Liver (tissue), 9 donors: ENCODE measurements around the gene SCEL. TPM values are rescaled to one million over a fixed set of nuclear protein-coding genes. Genes with fewer than 3 reads are reported as not detected.

ENCODE experiments used
- DNase-seq: peaks from one replicate; pipeline ENCODE4 v3.0.0-alpha.2; 2017; ENCODE audit warnings: low spot score
- H3K27ac ChIP-seq, 2 donors: one replicate each; pipeline ENCODE4 v1.7.0; 2013; ENCODE audit warnings: inconsistent platforms in 2 of 2, low read length in 2 of 2, control low read depth in 1 of 2, low read depth in 1 of 2, mild to moderate bottlenecking in 1 of 2
- H3K27me3 ChIP-seq, 4 donors: one replicate each; pipeline versions ENCODE4 v1.6.1 to v1.7.0; 2013; ENCODE audit warnings: low read length in 3 of 4, inconsistent platforms in 1 of 4, mild to moderate bottlenecking in 1 of 4, moderate library complexity in 1 of 4; ENCODE audit not compliant: control insufficient read depth in 4 of 4, insufficient read depth in 4 of 4
- H3K36me3 ChIP-seq, 4 donors: one replicate each; pipeline versions ENCODE4 v1.6.1 to v1.7.0; 2013; ENCODE audit warnings: low read length in 3 of 4, mild to moderate bottlenecking in 3 of 4, low read depth in 1 of 4, moderate library complexity in 1 of 4; ENCODE audit not compliant: control insufficient read depth in 4 of 4, insufficient read depth in 3 of 4
- H3K4me1 ChIP-seq, 4 donors: one replicate each; pipeline versions ENCODE4 v1.6.1 to v1.7.0; 2013; ENCODE audit warnings: low read length in 3 of 4, mild to moderate bottlenecking in 3 of 4, moderate library complexity in 1 of 4; ENCODE audit not compliant: control insufficient read depth in 4 of 4, insufficient read depth in 4 of 4
- H3K4me3 ChIP-seq, 3 donors: one replicate each; pipeline versions ENCODE4 v1.6.1 to v1.7.0; 2013; ENCODE audit warnings: low read length in 3 of 3, control low read depth in 1 of 3, low read depth in 1 of 3, mild to moderate bottlenecking in 1 of 3
- H3K9ac ChIP-seq, 2 donors: one replicate each; pipeline ENCODE4 v1.7.0; 2013; ENCODE audit warnings: low read length in 2 of 2, mild to moderate bottlenecking in 2 of 2, moderate library complexity in 2 of 2, control low read depth in 1 of 2, low read depth in 1 of 2
- H3K9me3 ChIP-seq, 4 donors: one replicate each; pipeline versions ENCODE4 v1.6.1 to v1.7.0; 2013; ENCODE audit warnings: low read length in 3 of 4; ENCODE audit not compliant: control insufficient read depth in 4 of 4
- EGR1 ChIP-seq, 2 donors: IDR thresholded peaks; 2 replicates each; pipeline ENCODE4 v1.6.1; 2016 to 2018; ENCODE audit warnings: antibody characterized with exemption in 2 of 2, low read depth in 2 of 2
- FOXA1 ChIP-seq: IDR thresholded peaks from 2 replicates; pipeline ENCODE4 v1.6.1; 2016; ENCODE audit warnings: antibody characterized with exemption
- FOXA2 ChIP-seq: IDR thresholded peaks from 2 replicates; pipeline ENCODE4 v1.6.1; 2016; ENCODE audit warnings: antibody characterized with exemption
- GABPA ChIP-seq, 2 donors: IDR thresholded peaks in 1 of 2; conservative IDR thresholded peaks in 1 of 2; 2 replicates each; pipeline ENCODE4 v1.6.1; 2016; ENCODE audit warnings: antibody characterized with exemption in 2 of 2, mild to moderate bottlenecking in 1 of 2, moderate library complexity in 1 of 2
- HNF4A ChIP-seq, 2 donors: conservative IDR thresholded peaks; 2 replicates each; pipeline ENCODE4 v1.6.1; 2016; ENCODE audit warnings: antibody characterized with exemption in 2 of 2, mild to moderate bottlenecking in 2 of 2
- HNF4G ChIP-seq: IDR thresholded peaks from 2 replicates; pipeline ENCODE4 v1.6.1; 2016; ENCODE audit warnings: antibody characterized with exemption
- JUND ChIP-seq, 2 donors: IDR thresholded peaks; 2 replicates each; pipeline ENCODE4 v1.6.1; 2016; ENCODE audit warnings: antibody characterized with exemption in 2 of 2
- RAD21 ChIP-seq, 2 donors: IDR thresholded peaks; 2 replicates each; pipeline ENCODE4 v1.6.1; 2016; ENCODE audit warnings: antibody characterized with exemption in 2 of 2, mild to moderate bottlenecking in 2 of 2
- RXRA ChIP-seq, 2 donors: IDR thresholded peaks; 2 replicates each; pipeline ENCODE4 v1.6.1; 2017 to 2018; ENCODE audit warnings: antibody characterized with exemption in 2 of 2, mild to moderate bottlenecking in 1 of 2
- TAF1 ChIP-seq: conservative IDR thresholded peaks from 2 replicates; pipeline ENCODE4 v1.6.1; 2016; ENCODE audit warnings: antibody characterized with exemption, mild to moderate bottlenecking
- YY1 ChIP-seq: IDR thresholded peaks from 2 replicates; pipeline ENCODE4 v1.6.1; 2016; ENCODE audit warnings: antibody characterized with exemption, mild to moderate bottlenecking
- WGBS: extraction: QIAGEN DNeasy Blood & Tissue Kit; methylation state at CpG from one replicate; pipeline ENCODE4 v1.1.7; 2013; 5-methylcytosine and 5-hydroxymethylcytosine counted together
- polyA plus RNA-seq, 2 donors: library from polyadenylated mRNA; stranded (reverse) in 1 of 2; unstranded in 1 of 2; fragments of 200-250 nt in 1 of 2; fragments of >200 nt in 1 of 2; fragmentation: Nextera tagmentation in 1 of 2; extraction: Ambion mirVana in 1 of 2; gene quantifications; one replicate each; pipeline versions ENCODE4 v1.2.1 to v1.2.3, GENCODE V29; 2013 to 2015
- total RNA-seq, 2 donors: library from RNA; depleted of rRNA; stranded (reverse); fragments of >200 nt; gene quantifications; one replicate each; pipeline ENCODE4 v1.2.3, GENCODE V29; 2014
- TF ChIP-seq, protein P1 (sequence below): IDR thresholded peaks from 2 replicates; pipeline ENCODE4 v1.6.1; 2016; ENCODE audit warnings: antibody characterized with exemption
- TF ChIP-seq, protein P2 (sequence below): IDR thresholded peaks from 2 replicates; pipeline ENCODE4 v1.6.1; 2016; ENCODE audit warnings: antibody characterized with exemption
- TF ChIP-seq, protein P3 (sequence below): fragments of 150-350 bp; IDR thresholded peaks from 2 replicates; pipeline ENCODE4 v1.5.1; 2017; ENCODE audit warnings: improper control_type of control experiment, low read depth, low read length; ENCODE audit not compliant: missing input control
- TF ChIP-seq, protein P4 (sequence below): IDR thresholded peaks from 2 replicates; pipeline ENCODE4 v1.6.1; 2016; ENCODE audit warnings: antibody characterized with exemption, mild to moderate bottlenecking
- donor health status: healthy.
- donor health status: healthy.
- donor health status: healthy.
- donor health status: healthy.
- donor health status: healthy.

Gene SCEL
- total and polyA plus RNA-seq, 4 donors, result 0.02 TPM; not detected in 3

DNA sequence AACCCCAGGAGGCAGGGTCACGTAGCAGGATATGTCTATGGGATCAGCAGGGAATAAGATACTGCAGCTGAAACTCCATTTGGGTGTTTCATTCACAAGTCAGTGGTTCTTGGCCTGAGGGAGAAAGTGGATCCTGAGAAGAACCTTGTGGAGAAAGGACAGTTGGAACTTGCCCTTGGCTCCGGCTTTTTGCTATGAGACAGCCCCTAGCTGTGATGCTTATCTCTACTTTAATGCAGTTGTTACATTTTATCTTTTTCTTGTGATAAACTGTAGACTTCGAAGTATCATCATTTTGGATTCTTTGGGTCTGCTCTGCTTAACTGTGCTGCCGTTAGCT, 6.0 kb upstream of the SCEL start:
- H3K4me1 ChIP-seq, result no peaks in the 10 kb centered on the region
- no peaks in the 10 kb centered on the region for H3K9me3 ChIP-seq
- H3K9ac ChIP-seq, result no peak overlapping the region
- H3K27me3 ChIP-seq, result peaks cover 0 to 4% (median 1%) of the 10 kb centered on the region in 4 donors
- WGBS, result 68% methylated on average over 4 of the region's 4 CpGs
- H3K27ac ChIP-seq, result no peak overlapping the region
- H3K36me3 ChIP-seq, result no peaks in the 10 kb centered on the region
- DNase-seq, result no peak
- no peak for TF ChIP-seq YY1
- no peak for TF ChIP-seq RAD21 (IDR thresholded peaks at IDR 0.05)
- TF ChIP-seq, protein P1, sequence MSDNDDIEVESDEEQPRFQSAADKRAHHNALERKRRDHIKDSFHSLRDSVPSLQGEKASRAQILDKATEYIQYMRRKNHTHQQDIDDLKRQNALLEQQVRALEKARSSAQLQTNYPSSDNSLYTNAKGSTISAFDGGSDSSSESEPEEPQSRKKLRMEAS, result no peak
- TF ChIP-seq, protein P2, sequence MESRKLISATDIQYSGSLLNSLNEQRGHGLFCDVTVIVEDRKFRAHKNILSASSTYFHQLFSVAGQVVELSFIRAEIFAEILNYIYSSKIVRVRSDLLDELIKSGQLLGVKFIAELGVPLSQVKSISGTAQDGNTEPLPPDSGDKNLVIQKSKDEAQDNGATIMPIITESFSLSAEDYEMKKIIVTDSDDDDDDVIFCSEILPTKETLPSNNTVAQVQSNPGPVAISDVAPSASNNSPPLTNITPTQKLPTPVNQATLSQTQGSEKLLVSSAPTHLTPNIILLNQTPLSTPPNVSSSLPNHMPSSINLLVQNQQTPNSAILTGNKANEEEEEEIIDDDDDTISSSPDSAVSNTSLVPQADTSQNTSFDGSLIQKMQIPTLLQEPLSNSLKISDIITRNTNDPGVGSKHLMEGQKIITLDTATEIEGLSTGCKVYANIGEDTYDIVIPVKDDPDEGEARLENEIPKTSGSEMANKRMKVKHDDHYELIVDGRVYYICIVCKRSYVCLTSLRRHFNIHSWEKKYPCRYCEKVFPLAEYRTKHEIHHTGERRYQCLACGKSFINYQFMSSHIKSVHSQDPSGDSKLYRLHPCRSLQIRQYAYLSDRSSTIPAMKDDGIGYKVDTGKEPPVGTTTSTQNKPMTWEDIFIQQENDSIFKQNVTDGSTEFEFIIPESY, result no peak
- TF ChIP-seq GABPA (IDR thresholded peaks at IDR 0.05 in 1 of 2, conservative IDR thresholded peaks at IDR 0.05 in 1 of 2), result no peak
- TF ChIP-seq, protein P3, sequence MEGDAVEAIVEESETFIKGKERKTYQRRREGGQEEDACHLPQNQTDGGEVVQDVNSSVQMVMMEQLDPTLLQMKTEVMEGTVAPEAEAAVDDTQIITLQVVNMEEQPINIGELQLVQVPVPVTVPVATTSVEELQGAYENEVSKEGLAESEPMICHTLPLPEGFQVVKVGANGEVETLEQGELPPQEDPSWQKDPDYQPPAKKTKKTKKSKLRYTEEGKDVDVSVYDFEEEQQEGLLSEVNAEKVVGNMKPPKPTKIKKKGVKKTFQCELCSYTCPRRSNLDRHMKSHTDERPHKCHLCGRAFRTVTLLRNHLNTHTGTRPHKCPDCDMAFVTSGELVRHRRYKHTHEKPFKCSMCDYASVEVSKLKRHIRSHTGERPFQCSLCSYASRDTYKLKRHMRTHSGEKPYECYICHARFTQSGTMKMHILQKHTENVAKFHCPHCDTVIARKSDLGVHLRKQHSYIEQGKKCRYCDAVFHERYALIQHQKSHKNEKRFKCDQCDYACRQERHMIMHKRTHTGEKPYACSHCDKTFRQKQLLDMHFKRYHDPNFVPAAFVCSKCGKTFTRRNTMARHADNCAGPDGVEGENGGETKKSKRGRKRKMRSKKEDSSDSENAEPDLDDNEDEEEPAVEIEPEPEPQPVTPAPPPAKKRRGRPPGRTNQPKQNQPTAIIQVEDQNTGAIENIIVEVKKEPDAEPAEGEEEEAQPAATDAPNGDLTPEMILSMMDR, result no peak
- no peak for TF ChIP-seq HNF4A (conservative IDR thresholded peaks at IDR 0.05)
- TF ChIP-seq, protein P4, sequence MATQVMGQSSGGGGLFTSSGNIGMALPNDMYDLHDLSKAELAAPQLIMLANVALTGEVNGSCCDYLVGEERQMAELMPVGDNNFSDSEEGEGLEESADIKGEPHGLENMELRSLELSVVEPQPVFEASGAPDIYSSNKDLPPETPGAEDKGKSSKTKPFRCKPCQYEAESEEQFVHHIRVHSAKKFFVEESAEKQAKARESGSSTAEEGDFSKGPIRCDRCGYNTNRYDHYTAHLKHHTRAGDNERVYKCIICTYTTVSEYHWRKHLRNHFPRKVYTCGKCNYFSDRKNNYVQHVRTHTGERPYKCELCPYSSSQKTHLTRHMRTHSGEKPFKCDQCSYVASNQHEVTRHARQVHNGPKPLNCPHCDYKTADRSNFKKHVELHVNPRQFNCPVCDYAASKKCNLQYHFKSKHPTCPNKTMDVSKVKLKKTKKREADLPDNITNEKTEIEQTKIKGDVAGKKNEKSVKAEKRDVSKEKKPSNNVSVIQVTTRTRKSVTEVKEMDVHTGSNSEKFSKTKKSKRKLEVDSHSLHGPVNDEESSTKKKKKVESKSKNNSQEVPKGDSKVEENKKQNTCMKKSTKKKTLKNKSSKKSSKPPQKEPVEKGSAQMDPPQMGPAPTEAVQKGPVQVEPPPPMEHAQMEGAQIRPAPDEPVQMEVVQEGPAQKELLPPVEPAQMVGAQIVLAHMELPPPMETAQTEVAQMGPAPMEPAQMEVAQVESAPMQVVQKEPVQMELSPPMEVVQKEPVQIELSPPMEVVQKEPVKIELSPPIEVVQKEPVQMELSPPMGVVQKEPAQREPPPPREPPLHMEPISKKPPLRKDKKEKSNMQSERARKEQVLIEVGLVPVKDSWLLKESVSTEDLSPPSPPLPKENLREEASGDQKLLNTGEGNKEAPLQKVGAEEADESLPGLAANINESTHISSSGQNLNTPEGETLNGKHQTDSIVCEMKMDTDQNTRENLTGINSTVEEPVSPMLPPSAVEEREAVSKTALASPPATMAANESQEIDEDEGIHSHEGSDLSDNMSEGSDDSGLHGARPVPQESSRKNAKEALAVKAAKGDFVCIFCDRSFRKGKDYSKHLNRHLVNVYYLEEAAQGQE, result no peak
- TF ChIP-seq EGR1 (IDR thresholded peaks at IDR 0.05; ENCODE audit: low read depth in 2 of 2), result no peak
- TF ChIP-seq HNF4G, result no peak
- TF ChIP-seq FOXA2, result no peak
- no peak for TF ChIP-seq TAF1
- TF ChIP-seq RXRA (IDR thresholded peaks at IDR 0.05), result no peak
- TF ChIP-seq FOXA1, result no peak
- no peak for TF ChIP-seq JUND (IDR thresholded peaks at IDR 0.05)
- no peak overlapping the region for H3K4me3 ChIP-seq

DNA sequence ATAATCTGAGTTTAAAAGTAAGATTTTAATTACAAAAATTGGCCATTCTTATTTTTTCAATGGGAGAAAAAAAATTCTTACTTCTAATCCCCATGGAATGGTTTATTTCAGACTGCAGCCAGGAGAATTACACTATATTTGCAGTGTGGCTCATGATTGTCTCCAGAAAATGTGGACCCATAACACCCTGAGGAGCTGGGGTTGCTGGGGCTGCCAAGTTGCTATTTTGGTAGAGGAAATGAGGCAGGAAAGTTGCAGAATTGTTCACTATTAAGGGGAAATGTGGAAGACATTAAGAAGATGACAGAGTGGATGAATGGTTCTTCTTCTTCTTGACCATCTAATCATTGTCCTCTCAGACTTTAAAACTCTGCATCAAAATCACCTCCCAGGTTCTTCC, 4.6 kb upstream of the SCEL start:
- no peak for TF ChIP-seq FOXA1
- TF ChIP-seq FOXA2, result no peak
- TF ChIP-seq, protein P1, result no peak
- TF ChIP-seq JUND (IDR thresholded peaks at IDR 0.05), result no peak
- Histone ChIP-seq H3K9me3 (no peaks in the 10 kb centered on the region), H3K27ac (no peak overlapping the region), H3K36me3 (no peaks in the 10 kb centered on the region), H3K9ac (no peak overlapping the region), H3K4me3 (no peak overlapping the region), H3K27me3 (peaks cover 0 to 4% (median 1%) of the 10 kb centered on the region in 4 donors), H3K4me1 (no peaks in the 10 kb centered on the region)
- no peak for DNase-seq
